Gastroesophageal sphincter (tissue), 3 donors: ENCODE results near the gene C10orf71.

Experiments
- CTCF ChIP-seq, 4 experiments: fragments of 200-600 bp in 2 of 4; fragments of 450-650 bp in 2 of 4; sonication (generic) in 1 of 4; IDR thresholded peaks; one replicate each; pipeline ENCODE4 v1.5.1; 2017 to 2019; ENCODE audit warnings: antibody characterized with exemption in 4 of 4, mild to moderate bottlenecking in 2 of 4, moderate library complexity in 2 of 4
- EP300 ChIP-seq: sonication (generic); formaldehyde crosslinking; IDR thresholded peaks from one replicate; pipeline ENCODE4 v1.6.1; 2017; ENCODE audit warnings: antibody characterized with exemption, mild to moderate bottlenecking
- POLR2A ChIP-seq, 2 donors: fragments of 450-650 bp; IDR thresholded peaks; one replicate each; pipeline ENCODE4 v1.6.1; 2017; ENCODE audit warnings: antibody characterized with exemption in 2 of 2, mild to moderate bottlenecking in 2 of 2, moderate library complexity in 1 of 2
- POLR2AphosphoS5 ChIP-seq: sonication (generic); formaldehyde crosslinking; IDR thresholded peaks from one replicate; pipeline ENCODE4 v1.6.1; 2017; ENCODE audit warnings: antibody characterized with exemption

- TF ChIP-seq CTCF (IDR thresholded peaks at IDR 0.05) (no peak), POLR2A (IDR thresholded peaks at IDR 0.05) (no peak), POLR2AphosphoS5 (no peak), EP300 (no peak)
These were observed 23.1 kb upstream of the C10orf71 start for GRCh38 chr10:49275896-49276295.
